ENCODE measurements around the gene RAG2. TPM values are rescaled to one million over a fixed set of nuclear protein-coding genes. Genes with fewer than 3 reads are reported as not detected.

Gene RAG2
- total and polyA plus RNA-seq, 2 donors (not counting 3 experiments of a cell fraction or from before 2014, with no cell fraction given) = not detected

DNA sequence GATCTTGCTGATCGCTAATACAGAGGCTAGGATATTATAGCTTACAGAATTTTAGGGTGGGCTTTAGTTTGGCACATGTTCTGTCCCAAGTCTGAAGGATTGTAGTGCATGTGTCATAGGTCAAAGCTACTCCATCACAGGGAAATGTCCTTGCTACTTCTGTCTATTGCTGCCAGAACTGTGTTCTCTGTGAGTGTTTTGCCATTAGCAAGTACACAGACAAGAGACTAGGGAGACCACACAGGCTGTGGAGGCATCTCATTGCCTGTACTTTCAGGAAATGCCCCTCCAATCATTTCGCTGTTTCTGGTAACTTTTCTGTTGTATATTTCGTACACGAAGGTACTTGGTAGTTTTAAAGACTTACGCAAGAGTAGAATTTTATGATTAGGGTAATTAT, 25.5 kb upstream of the RAG2 start:
- FAIRE-seq = no peak
- Histone ChIP-seq H3K4me2 (ENCODE audit: insufficient read depth, low read length) (no peak overlapping the region), H3K9ac (replicated peaks; ENCODE audit: extremely low read depth, insufficient read depth, low read length) (no peak overlapping the region), H3K79me2 (ENCODE audit: control insufficient read depth, insufficient read depth, low read length) (no peaks in the 10 kb centered on the region), H4K20me1 (replicated peaks; ENCODE audit: control insufficient read depth, extremely low read depth, insufficient read depth, low read length) (no peaks in the 10 kb centered on the region), H3K27me3 (ENCODE audit: control insufficient read depth in 2 of 2, insufficient read depth in 2 of 2, low read length in 2 of 2) (no peaks in the 10 kb centered on the region), H3K9me1 (replicated peaks; ENCODE audit: control insufficient read depth, extremely low read depth, insufficient read depth, low read length) (no peaks in the 10 kb centered on the region), H3K4me1 (ENCODE audit: control insufficient read depth, extremely low read depth, insufficient read depth, low read length) (peaks cover 2% of the 10 kb centered on the region), H2AFZ (ENCODE audit: low read depth, low read length) (no peak overlapping the region), H3K4me3 (replicated peaks in 1 of 3; ENCODE audit: insufficient read depth in 1 of 3, low read depth in 1 of 3, low read length in 3 of 3) (no peak overlapping the region), H3K36me3 (ENCODE audit: control insufficient read depth in 2 of 2, extremely low read depth in 1 of 2, insufficient read depth in 2 of 2, low read length in 2 of 2) (no peaks in the 10 kb centered on the region), H3K27ac (ENCODE audit: insufficient read depth, low read depth, low read length) (no peak overlapping the region), H3K9me3 (replicated peaks; ENCODE audit: control insufficient read depth, insufficient read depth, low read length) (no peaks in the 10 kb centered on the region)
- ChIA-PET POLR2A (no interaction called here), CTCF (interaction anchor here (1.3 kb wide), 1 partner anchor 59 kb away, joined by 12 read pairs; no protein-coding TSS in a partner anchor)
- no peak for DNase-seq (ENCODE audit: low read depth, low spot score)
- BruUV-seq (replicated peaks) = no TSS peak
- intact Hi-C loops (cut with micrococcal nuclease) (loop anchor here (1.0 kb wide), 1 partner anchor 59 kb away; no protein-coding TSS in a partner anchor), dilution Hi-C loops (cut with MboI; ENCODE audit: extremely low pct_ligation_motif_present, low sequenced_read_pairs) (no loop called here)
- TF ChIP-seq POLR2AphosphoS5 (IDR thresholded peaks at IDR 0.05; ENCODE audit: insufficient read depth, low read depth, low read length) (no peak), MYC (IDR thresholded peaks at IDR 0.05; ENCODE audit: low read depth, low read length) (no peak), FOS (IDR thresholded peaks at IDR 0.05; ENCODE audit: borderline replicate concordance, insufficient read depth, low read length) (no peak), GATA2 (IDR thresholded peaks at IDR 0.05; ENCODE audit: insufficient read depth, insufficient read length, low read depth, low read length) (no peak), JUN (IDR thresholded peaks at IDR 0.05; ENCODE audit: borderline replicate concordance, insufficient read depth, insufficient read length, low read depth) (no peak), EZH2 (IDR thresholded peaks at IDR 0.05; ENCODE audit: borderline replicate concordance, low read depth, low read length, severe bottlenecking) (no peak), POLR2A (IDR thresholded peaks at IDR 0.05; ENCODE audit: low read depth, low read length) (no peak)
- TF ChIP-seq, protein P1, sequence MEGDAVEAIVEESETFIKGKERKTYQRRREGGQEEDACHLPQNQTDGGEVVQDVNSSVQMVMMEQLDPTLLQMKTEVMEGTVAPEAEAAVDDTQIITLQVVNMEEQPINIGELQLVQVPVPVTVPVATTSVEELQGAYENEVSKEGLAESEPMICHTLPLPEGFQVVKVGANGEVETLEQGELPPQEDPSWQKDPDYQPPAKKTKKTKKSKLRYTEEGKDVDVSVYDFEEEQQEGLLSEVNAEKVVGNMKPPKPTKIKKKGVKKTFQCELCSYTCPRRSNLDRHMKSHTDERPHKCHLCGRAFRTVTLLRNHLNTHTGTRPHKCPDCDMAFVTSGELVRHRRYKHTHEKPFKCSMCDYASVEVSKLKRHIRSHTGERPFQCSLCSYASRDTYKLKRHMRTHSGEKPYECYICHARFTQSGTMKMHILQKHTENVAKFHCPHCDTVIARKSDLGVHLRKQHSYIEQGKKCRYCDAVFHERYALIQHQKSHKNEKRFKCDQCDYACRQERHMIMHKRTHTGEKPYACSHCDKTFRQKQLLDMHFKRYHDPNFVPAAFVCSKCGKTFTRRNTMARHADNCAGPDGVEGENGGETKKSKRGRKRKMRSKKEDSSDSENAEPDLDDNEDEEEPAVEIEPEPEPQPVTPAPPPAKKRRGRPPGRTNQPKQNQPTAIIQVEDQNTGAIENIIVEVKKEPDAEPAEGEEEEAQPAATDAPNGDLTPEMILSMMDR (IDR thresholded peaks at IDR 0.05; ENCODE audit: extremely low read depth in 1 of 2, insufficient read depth in 1 of 2, low read depth in 1 of 2, low read length in 2 of 2) = no peak
- TF ChIP-seq, protein P2, sequence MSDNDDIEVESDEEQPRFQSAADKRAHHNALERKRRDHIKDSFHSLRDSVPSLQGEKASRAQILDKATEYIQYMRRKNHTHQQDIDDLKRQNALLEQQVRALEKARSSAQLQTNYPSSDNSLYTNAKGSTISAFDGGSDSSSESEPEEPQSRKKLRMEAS (IDR thresholded peaks at IDR 0.05; ENCODE audit: insufficient read depth, insufficient read length) = no peak

Measured in endothelial cell of umbilical vein (primary cell).